CD4-positive, alpha-beta memory T cell (primary cell): ENCODE results near the gene ALDOB. TPM values are rescaled to one million over a fixed set of nuclear protein-coding genes. Genes with fewer than 3 reads are reported as not detected.

Experiments used
- CTCF ChIA-PET: fragments of 350-600 bp; sonication (Branson Sonifier 250); formaldehyde crosslinking; loops from one replicate; lab custom pipeline; 2021; ENCODE audit warnings: inconsistent platforms; ENCODE audit not compliant: partially characterized antibody; lab: Charles Lee
- POLR2A ChIA-PET: fragments of 350-600 bp; sonication (Branson Sonifier 250); formaldehyde crosslinking; loops from one replicate; lab custom pipeline; 2021; ENCODE audit not compliant: partially characterized antibody; lab: Charles Lee
- DNase-seq, 5 donors: peaks; one replicate each; pipeline versions ENCODE4 v3.0.0 to v3.0.0-alpha.2; 2020 to 2022; ENCODE audit warnings: mixed read lengths in 1 of 5
- H3K27ac ChIP-seq: one replicate; pipeline ENCODE4 v1.7.0; 2013; ENCODE audit warnings: low read depth, low read length
- H3K27me3 ChIP-seq: 2 replicates; pipeline ENCODE4 v1.7.0; 2013; ENCODE audit warnings: mild to moderate bottlenecking, low read length, moderate library complexity; ENCODE audit not compliant: insufficient read depth
- H3K36me3 ChIP-seq: 2 replicates; pipeline ENCODE4 v1.7.0; 2013; ENCODE audit warnings: mild to moderate bottlenecking, low read length, moderate library complexity; ENCODE audit not compliant: insufficient read depth
- H3K4me1 ChIP-seq: 2 replicates; pipeline ENCODE4 v1.7.0; 2013; ENCODE audit warnings: mild to moderate bottlenecking, low read length, moderate library complexity; ENCODE audit not compliant: insufficient read depth
- H3K4me3 ChIP-seq, 2 donors: one replicate each; pipeline ENCODE4 v1.7.0; 2013; ENCODE audit warnings: low read length in 2 of 2, mild to moderate bottlenecking in 1 of 2
- H3K9me3 ChIP-seq, 2 donors: one replicate each; pipeline ENCODE4 v1.7.0; 2013; ENCODE audit warnings: low read length in 2 of 2, control low read depth in 1 of 2; ENCODE audit not compliant: control insufficient read depth in 1 of 2
- H3K27ac Mint-ChIP-seq, 7 donors: one replicate each; pipeline ENCODE4 v1.8.0; 2020 to 2021; ENCODE audit warnings: mixed read lengths in 7 of 7, mild to moderate bottlenecking in 6 of 7, inconsistent platforms in 3 of 7, moderate library complexity in 3 of 7
- H3K27me3 Mint-ChIP-seq, 2 donors: one replicate each; pipeline ENCODE4 v1.8.0; 2020 to 2021; ENCODE audit warnings: mixed read lengths in 2 of 2
- H3K36me3 Mint-ChIP-seq, 2 donors: one replicate each; pipeline ENCODE4 v1.8.0; 2020 to 2021; ENCODE audit warnings: mixed read lengths in 2 of 2, inconsistent platforms in 1 of 2, mild to moderate bottlenecking in 1 of 2
- H3K4me1 Mint-ChIP-seq, 4 donors: one replicate each; pipeline ENCODE4 v1.8.0; 2020 to 2021; ENCODE audit warnings: mixed read lengths in 4 of 4, mild to moderate bottlenecking in 1 of 4
- H3K4me3 Mint-ChIP-seq, 8 donors: one replicate each; pipeline ENCODE4 v1.8.0; 2020 to 2021; ENCODE audit warnings: mixed read lengths in 8 of 8, mild to moderate bottlenecking in 7 of 8, moderate library complexity in 6 of 8, inconsistent platforms in 3 of 8
- H3K9me3 Mint-ChIP-seq, 8 donors: one replicate each; pipeline ENCODE4 v1.8.0; 2020 to 2021; ENCODE audit warnings: mixed read lengths in 8 of 8, mild to moderate bottlenecking in 5 of 8, inconsistent platforms in 3 of 8, moderate library complexity in 1 of 8
- intact Hi-C: fragments of 100-400 bp; cut with micrococcal nuclease; formaldehyde crosslinking; loops from one replicate; pipeline ENCODE4 v1.15.1; 2023
- polyA plus RNA-seq, 2 donors: library from polyadenylated mRNA; unstranded; fragments of 300-500 nt; fragmentation: Illumina TruSeq; gene quantifications; one replicate each; pipeline ENCODE4 v1.2.3, GENCODE V29; 2021
- total RNA-seq, 2 experiments: library from RNA; stranded (reverse); gene quantifications; one replicate each; pipeline ENCODE4 v1.2.3, GENCODE V29; 2021

ALDOB gene
- total and polyA plus RNA-seq, 4 experiments from 2014 or later: not detected

DNA sequence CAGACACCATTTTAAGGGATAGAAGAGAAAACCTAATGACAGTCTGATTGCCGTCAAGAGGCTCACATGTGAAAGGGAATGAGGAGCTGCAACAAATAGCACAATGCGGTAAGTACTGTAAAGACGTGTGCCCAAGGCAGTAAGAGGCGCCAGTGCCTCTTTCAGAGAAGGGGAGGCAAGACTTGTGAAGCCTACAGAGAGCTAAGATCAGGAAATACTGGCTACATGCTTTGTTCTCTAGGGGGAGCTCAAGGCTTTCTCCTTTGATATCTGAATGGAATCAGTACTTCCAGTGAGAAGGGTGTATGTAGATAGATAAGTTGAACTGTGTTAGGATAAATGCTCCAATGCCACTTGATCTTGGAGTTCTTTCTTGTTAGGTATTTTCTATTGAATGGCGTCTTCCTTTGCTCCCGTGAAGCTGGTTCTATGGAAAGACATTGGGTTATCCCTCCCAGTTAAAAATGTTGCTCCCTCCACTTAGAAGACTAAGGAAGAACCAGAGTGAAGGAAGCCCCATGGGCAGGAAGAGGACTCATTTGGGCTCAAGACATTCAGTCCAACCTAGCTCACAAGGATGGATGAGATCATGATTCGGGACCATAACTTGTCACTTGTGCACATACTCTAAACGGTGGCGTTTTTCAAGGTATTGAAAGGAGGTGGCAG, 23.5 kb upstream of the ALDOB start:
- DNase-seq: peak; percentile 22 to 39 (median 30)
- Histone ChIP-seq H3K4me1 (no peaks in the 10 kb centered on the region), H3K27ac (no peak overlapping the region), H3K4me3 (no peak overlapping the region), H3K9me3 (no peaks in the 10 kb centered on the region), H3K27me3 (no peaks in the 10 kb centered on the region), H3K36me3 (no peaks in the 10 kb centered on the region)
- POLR2A ChIA-PET: interaction anchor here (0.6 kb wide), 1 partner anchor 70 kb away, joined by 3 read pairs; no protein-coding TSS in a partner anchor
- CTCF ChIA-PET: interaction anchor here (0.6 to 4.9 kb wide), 11 partner anchors 9 to 113 kb away, joined by 3 to 65 read pairs (median 6); partner anchors contain the start of gene RNF20
- H3K36me3 Mint-ChIP-seq: no peaks in the 10 kb centered on the region
- intact Hi-C loops: loop anchor here (1.0 kb wide), 1 partner anchor 71 kb away; no protein-coding TSS in a partner anchor
- H3K27ac Mint-ChIP-seq: no peak overlapping the region
- no peaks in the 10 kb centered on the region for H3K4me1 Mint-ChIP-seq
- H3K4me3 Mint-ChIP-seq: no peak overlapping the region
- H3K9me3 Mint-ChIP-seq: no peaks in the 10 kb centered on the region
- peaks cover 3 to 9% of the 10 kb centered on the region in 2 donors for H3K27me3 Mint-ChIP-seq

DNA sequence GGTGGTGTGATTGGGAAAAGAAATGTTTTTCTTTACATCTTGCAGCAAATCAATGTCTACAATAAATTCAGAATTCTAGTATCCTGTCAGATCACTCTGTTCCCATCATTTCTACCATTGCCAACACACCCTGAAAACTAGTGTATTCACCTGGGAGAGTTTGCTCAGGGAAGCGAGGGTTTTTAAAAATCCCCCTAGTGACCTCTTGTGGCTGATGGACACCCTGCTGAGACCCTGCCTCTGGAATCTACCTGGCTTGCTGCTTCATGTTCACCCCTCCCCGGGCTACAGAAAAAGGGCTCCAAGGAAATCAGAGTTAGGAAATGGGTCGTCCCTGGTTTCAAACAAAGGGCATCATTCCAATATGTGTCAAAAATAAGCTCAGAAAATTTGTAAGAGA, 21.4 kb upstream of the ALDOB start:
- Histone ChIP-seq H3K9me3 (no peaks in the 10 kb centered on the region), H3K4me1 (no peaks in the 10 kb centered on the region), H3K27me3 (no peaks in the 10 kb centered on the region), H3K36me3 (no peaks in the 10 kb centered on the region), H3K4me3 (no peak overlapping the region), H3K27ac (no peak overlapping the region)
- no peak for DNase-seq
- Mint-ChIP-seq H3K27ac (no peak overlapping the region), H3K4me3 (no peak overlapping the region), H3K36me3 (no peaks in the 10 kb centered on the region), H3K4me1 (no peaks in the 10 kb centered on the region), H3K27me3 (peaks cover 4 to 12% of the 10 kb centered on the region in 2 donors), H3K9me3 (peaks cover 0 to 7% (median 2%) of the 10 kb centered on the region in 8 donors)
- ChIA-PET CTCF (no interaction called here), POLR2A (no interaction called here)
- intact Hi-C loops: no loop called here

DNA sequence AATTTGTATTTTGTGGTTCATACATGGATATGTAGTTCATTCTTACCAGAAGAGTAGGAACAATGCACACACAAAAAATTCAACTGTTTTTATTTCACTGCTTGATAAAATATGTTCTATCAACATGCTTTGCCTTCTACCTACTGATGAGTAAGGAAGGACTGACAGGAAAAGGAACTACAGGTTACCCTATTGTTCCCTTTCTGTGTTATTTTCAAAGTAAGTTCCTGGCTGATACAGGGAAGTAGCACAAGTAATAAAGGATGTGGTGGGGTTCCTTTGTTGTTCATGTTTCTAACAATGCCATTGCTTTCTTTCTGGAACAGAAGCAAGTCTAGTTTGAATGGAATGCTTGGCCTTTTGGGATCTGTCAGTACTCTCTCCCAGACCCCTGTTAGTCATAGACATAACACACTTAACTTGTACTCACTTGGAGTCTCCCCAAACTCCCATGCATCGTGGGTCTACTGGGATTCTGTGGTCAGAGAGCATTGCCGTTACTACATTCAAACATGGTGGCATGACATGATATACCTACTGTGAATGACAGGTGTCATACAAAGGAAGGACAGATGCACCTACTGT, 20.2 kb upstream of the ALDOB start:
- Histone ChIP-seq H3K36me3 (no peaks in the 10 kb centered on the region), H3K27ac (no peak overlapping the region), H3K4me3 (no peak overlapping the region), H3K27me3 (no peaks in the 10 kb centered on the region), H3K9me3 (no peaks in the 10 kb centered on the region), H3K4me1 (no peaks in the 10 kb centered on the region)
- no peak for DNase-seq
- ChIA-PET CTCF (interaction anchor here (1.6 kb wide), 1 partner anchor 74 kb away, joined by 4 read pairs; no protein-coding TSS in a partner anchor), POLR2A (no interaction called here)
- Mint-ChIP-seq H3K9me3 (peaks cover 0 to 8% (median 3%) of the 10 kb centered on the region in 8 donors), H3K4me3 (no peak overlapping the region), H3K27ac (no peak overlapping the region), H3K4me1 (no peaks in the 10 kb centered on the region), H3K27me3 (peaks cover 9 to 16% of the 10 kb centered on the region in 2 donors), H3K36me3 (no peaks in the 10 kb centered on the region)
- intact Hi-C loops: no loop called here

DNA sequence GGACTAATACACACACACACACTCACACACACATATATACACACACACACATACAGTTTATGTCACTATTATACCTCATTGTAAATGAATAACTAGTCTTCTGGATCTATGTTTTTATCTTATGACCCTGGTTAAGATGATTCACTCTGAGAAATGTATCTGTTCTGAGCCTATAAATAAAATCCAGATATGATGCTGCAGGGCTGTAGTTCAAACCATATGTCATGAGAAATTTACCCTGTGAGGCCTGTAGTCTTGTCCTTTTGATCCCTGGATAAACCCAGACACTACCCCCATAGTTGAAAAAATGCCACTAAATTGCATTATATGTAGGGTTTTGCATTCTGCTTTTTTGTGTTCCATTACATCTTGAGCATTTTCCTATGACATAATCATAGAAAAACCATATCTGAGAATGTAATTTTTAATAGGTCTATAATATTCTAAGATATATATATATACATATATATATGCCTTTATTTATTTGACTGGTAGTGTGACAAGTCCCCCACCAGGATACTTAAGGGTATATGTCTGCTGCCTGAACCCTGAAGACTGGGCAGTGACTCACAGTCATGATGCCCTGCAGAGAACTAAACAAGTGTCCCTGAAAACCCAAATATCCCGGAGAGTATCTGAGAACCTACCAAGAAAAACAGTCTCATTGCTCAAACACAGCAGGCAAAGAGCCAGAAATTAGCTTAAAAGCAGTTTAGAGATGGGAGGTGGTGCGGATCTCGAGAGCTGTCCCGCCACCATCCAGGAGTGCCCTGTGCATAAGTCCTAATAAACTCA, 18.4 kb upstream of the ALDOB start:
- intact Hi-C loops: no loop called here
- Mint-ChIP-seq H3K36me3 (no peaks in the 10 kb centered on the region), H3K4me3 (no peak overlapping the region), H3K27me3 (peaks cover 13 to 23% of the 10 kb centered on the region in 2 donors), H3K27ac (no peak overlapping the region), H3K9me3 (peaks cover 0 to 8% (median 3%) of the 10 kb centered on the region in 8 donors), H3K4me1 (peaks cover 0 to 3% (median 0%) of the 10 kb centered on the region in 4 donors)
- CTCF ChIA-PET: interaction anchor here (1.0 to 1.6 kb wide), 2 partner anchors 76 to 142 kb away, joined by 4 read pairs; no protein-coding TSS in a partner anchor
- DNase-seq: no peak
- Histone ChIP-seq H3K27ac (no peak overlapping the region), H3K4me1 (peaks cover 5% of the 10 kb centered on the region), H3K4me3 (no peak overlapping the region), H3K9me3 (no peaks in the 10 kb centered on the region), H3K27me3 (peaks cover 6% of the 10 kb centered on the region), H3K36me3 (no peaks in the 10 kb centered on the region)
- POLR2A ChIA-PET: no interaction called here

DNA sequence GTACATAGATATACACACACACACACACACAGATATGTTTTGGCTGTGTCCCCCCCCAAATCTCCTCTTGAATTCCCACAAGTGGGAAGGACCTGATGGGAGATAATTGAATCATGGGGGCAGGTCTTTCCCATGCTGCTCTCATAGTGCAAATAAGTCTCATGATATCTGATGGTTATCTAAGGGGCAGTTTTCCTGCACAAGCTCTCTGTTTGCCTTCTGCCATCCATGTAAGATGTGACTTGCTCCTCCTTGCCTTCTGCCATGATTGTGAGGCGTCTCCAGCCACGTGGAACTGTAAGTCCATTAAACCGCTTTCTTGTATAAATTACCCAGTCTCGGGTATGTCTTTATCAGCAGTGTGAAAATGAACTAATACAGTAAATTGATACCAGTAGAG, 15.9 kb upstream of the ALDOB start:
- CTCF ChIA-PET: no interaction called here
- Mint-ChIP-seq H3K9me3 (peaks cover 0 to 8% (median 3%) of the 10 kb centered on the region in 8 donors), H3K4me3 (no peak overlapping the region), H3K27ac (no peak overlapping the region), H3K36me3 (no peaks in the 10 kb centered on the region), H3K27me3 (peaks cover 25 to 35% of the 10 kb centered on the region in 2 donors), H3K4me1 (peaks cover 0 to 9% (median 4%) of the 10 kb centered on the region in 4 donors)
- H3K27ac ChIP-seq: no peak overlapping the region
- peaks cover 11% of the 10 kb centered on the region for H3K27me3 ChIP-seq
- no peaks in the 10 kb centered on the region for H3K9me3 ChIP-seq
- intact Hi-C loops: no loop called here
- no peaks in the 10 kb centered on the region for H3K36me3 ChIP-seq
- H3K4me1 ChIP-seq: peaks cover 9% of the 10 kb centered on the region
- POLR2A ChIA-PET: no interaction called here
- no peak for DNase-seq
- H3K4me3 ChIP-seq: no peak overlapping the region

DNA sequence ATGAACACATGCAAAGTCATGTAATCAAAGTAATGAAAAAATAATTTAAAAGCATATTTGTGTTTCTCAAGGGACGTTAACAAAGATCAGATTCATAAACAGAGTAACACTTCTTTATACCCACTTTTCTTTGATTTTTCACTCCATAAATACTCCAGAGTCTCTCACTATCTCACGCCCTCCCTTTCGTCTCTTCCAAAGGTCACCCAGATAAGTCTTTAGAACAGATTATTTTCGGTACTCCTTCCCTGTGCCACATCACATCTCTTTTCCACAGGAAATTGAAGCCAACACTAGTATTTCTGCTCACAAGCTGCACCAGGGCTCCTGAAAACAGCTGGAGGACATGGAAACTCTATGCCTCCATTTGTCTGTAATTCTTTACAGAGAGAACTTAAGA, 15.4 kb upstream of the ALDOB start:
- H3K27ac Mint-ChIP-seq: no peak overlapping the region
- peaks cover 0 to 9% (median 4%) of the 10 kb centered on the region in 4 donors for H3K4me1 Mint-ChIP-seq
- H3K27me3 Mint-ChIP-seq: peaks cover 30 to 39% of the 10 kb centered on the region in 2 donors
- H3K27me3 ChIP-seq: peaks cover 11% of the 10 kb centered on the region
- H3K4me3 ChIP-seq: no peak overlapping the region
- no peak for DNase-seq
- peaks cover 9% of the 10 kb centered on the region for H3K4me1 ChIP-seq
- no peaks in the 10 kb centered on the region for H3K36me3 ChIP-seq
- POLR2A ChIA-PET: no interaction called here
- H3K4me3 Mint-ChIP-seq: no peak overlapping the region
- H3K36me3 Mint-ChIP-seq: no peaks in the 10 kb centered on the region
- no peak overlapping the region for H3K27ac ChIP-seq
- H3K9me3 ChIP-seq: no peaks in the 10 kb centered on the region
- CTCF ChIA-PET: no interaction called here
- H3K9me3 Mint-ChIP-seq: peaks cover 0 to 8% (median 4%) of the 10 kb centered on the region in 8 donors
- intact Hi-C loops: no loop called here
